Body of pancreas (tissue), 4 donors: Measurements from ENCODE around the gene OR3A3.

ENCODE experiments used
- CTCF ChIP-seq, 7 experiments: fragments of 450-650 bp in 4 of 7; fragments of 200-600 bp in 3 of 7; sonication (generic) in 3 of 7; IDR thresholded peaks; one replicate each; pipeline ENCODE4 v1.5.1; 2016 to 2019; ENCODE audit warnings: antibody characterized with exemption in 7 of 7
- POLR2A ChIP-seq, 3 donors: fragments of 450-650 bp; IDR thresholded peaks; one replicate each; pipeline ENCODE4 v1.6.1; 2016; ENCODE audit warnings: antibody characterized with exemption in 3 of 3, mild to moderate bottlenecking in 2 of 3

- TF ChIP-seq POLR2A (IDR thresholded peaks at IDR 0.05) = no peak
- no peak for TF ChIP-seq CTCF (IDR thresholded peaks at IDR 0.05)
Observed at GRCh38 chr17:3415610-3416009, 4.4 kb downstream of the OR3A3 start.
